MM.1S (cell line): ENCODE data around the gene CNTN5.
A peak's percentile ranks its signal among the peaks of the same experiment; 100 is the strongest.

ENCODE experiments used
- DNase-seq: peaks from one replicate; pipeline ENCODE4 v3.0.0-alpha.2; 2015
- H2AFZ ChIP-seq: fragments of 300-600 bp; sonication (generic); 2 replicates; pipeline ENCODE4 v1.6.0; 2016; ENCODE audit warnings: antibody characterized with exemption, low read length
- H3F3A ChIP-seq: fragments of 300-600 bp; sonication (generic); 2 replicates; pipeline ENCODE4 v1.6.1; 2016; ENCODE audit warnings: mild to moderate bottlenecking, antibody characterized with exemption, low read length, moderate library complexity, mixed read lengths; ENCODE audit not compliant: insufficient read depth
- H3K27ac ChIP-seq: fragments of 300-600 bp; sonication (generic); 2 replicates; pipeline ENCODE4 v1.5.1; 2016; ENCODE audit warnings: mild to moderate bottlenecking, low read length
- H3K27me3 ChIP-seq: fragments of 300-600 bp; sonication (generic); replicated peaks from 2 replicates; pipeline ENCODE4 v1.6.0; 2016; ENCODE audit warnings: low read length; ENCODE audit not compliant: insufficient read depth
- H3K36me3 ChIP-seq: fragments of 300-600 bp; sonication (generic); replicated peaks from 2 replicates; pipeline ENCODE4 v1.6.1; 2016; ENCODE audit warnings: mild to moderate bottlenecking, low read length, mixed read lengths; ENCODE audit not compliant: insufficient read depth
- H3K4me1 ChIP-seq: fragments of 300-600 bp; sonication (generic); 2 replicates; pipeline ENCODE4 v1.6.1; 2016; ENCODE audit warnings: low read length, mixed read lengths
- H3K4me2 ChIP-seq: fragments of 300-600 bp; sonication (generic); 2 replicates; pipeline ENCODE4 v1.6.0; 2016; ENCODE audit warnings: low read depth, low read length
- H3K4me3 ChIP-seq: fragments of 300-600 bp; sonication (generic); 2 replicates; pipeline ENCODE4 v1.5.1; 2016; ENCODE audit warnings: low read length, mixed read lengths
- H3K79me2 ChIP-seq: fragments of 300-600 bp; sonication (generic); 2 replicates; pipeline ENCODE4 v1.6.1; 2016; ENCODE audit warnings: mixed run types, low read length, mixed read lengths
- H3K9ac ChIP-seq: fragments of 300-600 bp; sonication (generic); 2 replicates; pipeline ENCODE4 v1.6.1; 2016; ENCODE audit warnings: low read length, mixed read lengths
- H3K9me2 ChIP-seq: fragments of 300-600 bp; sonication (generic); replicated peaks from 2 replicates; pipeline ENCODE4 v1.6.1; 2016; ENCODE audit warnings: mild to moderate bottlenecking, low read length, mixed read lengths; ENCODE audit not compliant: insufficient read depth
- H3K9me3 ChIP-seq: fragments of 300-600 bp; sonication (generic); replicated peaks from 2 replicates; pipeline ENCODE4 v1.6.1; 2016; ENCODE audit warnings: mild to moderate bottlenecking, low read length, mixed read lengths; ENCODE audit not compliant: insufficient read depth
- H4K20me1 ChIP-seq: fragments of 300-600 bp; sonication (generic); 2 replicates; pipeline ENCODE4 v1.6.1; 2016; ENCODE audit warnings: mild to moderate bottlenecking, low read length, moderate library complexity, mixed read lengths; ENCODE audit not compliant: insufficient read depth
- EZH2 ChIP-seq: fragments of 300-600 bp; sonication (generic); optimal IDR thresholded peaks from 2 replicates; pipeline ENCODE3; 2017; ENCODE audit warnings: low read depth, mild to moderate bottlenecking, antibody characterized with exemption, low read length, mixed read lengths
- EZH2phosphoT487 ChIP-seq: fragments of 300-600 bp; sonication (generic); IDR thresholded peaks from 2 replicates; pipeline ENCODE4 v1.6.1; 2018; ENCODE audit warnings: antibody characterized with exemption, low read length
- TF ChIP-seq, protein P1 (sequence below): fragments of 300-600 bp; sonication (generic); IDR thresholded peaks from 2 replicates; pipeline ENCODE4 v1.5.1; 2016; ENCODE audit warnings: antibody characterized with exemption, low read length, mixed read lengths

The CNTN5 gene

DNA sequence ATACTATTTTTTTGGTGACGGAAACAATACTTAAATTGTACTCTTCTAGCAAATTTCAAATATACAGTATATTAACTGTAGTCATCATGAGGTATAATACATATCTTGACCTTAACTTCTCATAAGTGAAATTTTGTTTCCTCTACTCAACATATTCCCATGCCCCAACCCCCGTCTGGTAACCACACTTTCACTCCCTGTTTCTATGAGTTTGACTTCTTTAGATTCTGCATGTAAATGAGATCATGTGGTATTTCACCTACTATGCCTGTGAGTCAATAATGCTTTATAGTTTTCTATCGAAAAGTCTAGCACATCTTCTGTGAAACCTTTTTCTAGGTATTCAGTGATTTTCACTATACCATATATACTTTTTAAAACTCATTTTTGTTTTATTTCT, 663.2 kb downstream of the CNTN5 start:
- TF ChIP-seq EZH2 (no peak), EZH2phosphoT487 (no peak)
- TF ChIP-seq, protein P1, sequence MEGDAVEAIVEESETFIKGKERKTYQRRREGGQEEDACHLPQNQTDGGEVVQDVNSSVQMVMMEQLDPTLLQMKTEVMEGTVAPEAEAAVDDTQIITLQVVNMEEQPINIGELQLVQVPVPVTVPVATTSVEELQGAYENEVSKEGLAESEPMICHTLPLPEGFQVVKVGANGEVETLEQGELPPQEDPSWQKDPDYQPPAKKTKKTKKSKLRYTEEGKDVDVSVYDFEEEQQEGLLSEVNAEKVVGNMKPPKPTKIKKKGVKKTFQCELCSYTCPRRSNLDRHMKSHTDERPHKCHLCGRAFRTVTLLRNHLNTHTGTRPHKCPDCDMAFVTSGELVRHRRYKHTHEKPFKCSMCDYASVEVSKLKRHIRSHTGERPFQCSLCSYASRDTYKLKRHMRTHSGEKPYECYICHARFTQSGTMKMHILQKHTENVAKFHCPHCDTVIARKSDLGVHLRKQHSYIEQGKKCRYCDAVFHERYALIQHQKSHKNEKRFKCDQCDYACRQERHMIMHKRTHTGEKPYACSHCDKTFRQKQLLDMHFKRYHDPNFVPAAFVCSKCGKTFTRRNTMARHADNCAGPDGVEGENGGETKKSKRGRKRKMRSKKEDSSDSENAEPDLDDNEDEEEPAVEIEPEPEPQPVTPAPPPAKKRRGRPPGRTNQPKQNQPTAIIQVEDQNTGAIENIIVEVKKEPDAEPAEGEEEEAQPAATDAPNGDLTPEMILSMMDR: no peak
- H3K9me2 ChIP-seq: no peaks in the 10 kb centered on the region
- H3K27me3 ChIP-seq: no peaks in the 10 kb centered on the region
- no peaks in the 10 kb centered on the region for H3K36me3 ChIP-seq
- no peak overlapping the region for H3K4me2 ChIP-seq
- no peak overlapping the region for H2AFZ ChIP-seq
- no peak overlapping the region for H3K27ac ChIP-seq
- no peak overlapping the region for H3K9ac ChIP-seq
- H3K79me2 ChIP-seq: no peaks in the 10 kb centered on the region
- no peaks in the 10 kb centered on the region for H3F3A ChIP-seq
- no peaks in the 10 kb centered on the region for H3K9me3 ChIP-seq
- no peak overlapping the region for H3K4me3 ChIP-seq
- peaks cover 7% of the 10 kb centered on the region for H3K4me1 ChIP-seq
- peak; percentile 41 for DNase-seq
- no peaks in the 10 kb centered on the region for H4K20me1 ChIP-seq

DNA sequence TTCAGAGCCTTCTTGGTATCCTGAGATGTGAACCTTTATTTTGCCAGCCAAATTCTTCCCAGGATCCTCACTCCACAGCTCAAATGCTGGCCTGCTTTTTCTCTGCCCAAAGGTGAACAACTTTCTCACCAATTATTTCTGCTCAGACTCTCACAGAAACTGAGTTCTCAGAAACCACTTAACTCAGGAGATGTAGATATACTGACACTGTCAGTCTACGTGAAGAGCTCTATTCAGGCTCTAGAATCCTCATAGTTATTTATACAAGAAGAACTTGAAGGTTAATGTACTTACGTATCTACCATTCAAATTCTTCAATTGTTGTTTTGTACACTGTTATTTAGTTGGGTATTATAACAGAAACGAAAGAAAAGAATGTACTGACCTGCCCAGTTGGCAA, 666.1 kb downstream of the CNTN5 start:
- no peak overlapping the region for H3K9ac ChIP-seq
- no peak for TF ChIP-seq EZH2
- TF ChIP-seq, protein P1: no peak
- no peak for TF ChIP-seq EZH2phosphoT487
- peak; percentile 10 for DNase-seq
- H3K4me1 ChIP-seq: peaks cover 7% of the 10 kb centered on the region
- H3K79me2 ChIP-seq: no peaks in the 10 kb centered on the region
- no peaks in the 10 kb centered on the region for H4K20me1 ChIP-seq
- no peaks in the 10 kb centered on the region for H3F3A ChIP-seq
- no peak overlapping the region for H2AFZ ChIP-seq
- H3K27me3 ChIP-seq: no peaks in the 10 kb centered on the region
- H3K4me2 ChIP-seq: peak overlapping the region; percentile 36; the same call in 1 of the 2 replicates
- no peaks in the 10 kb centered on the region for H3K9me3 ChIP-seq
- H3K9me2 ChIP-seq: no peaks in the 10 kb centered on the region
- no peaks in the 10 kb centered on the region for H3K36me3 ChIP-seq
- no peak overlapping the region for H3K4me3 ChIP-seq
- no peak overlapping the region for H3K27ac ChIP-seq

DNA sequence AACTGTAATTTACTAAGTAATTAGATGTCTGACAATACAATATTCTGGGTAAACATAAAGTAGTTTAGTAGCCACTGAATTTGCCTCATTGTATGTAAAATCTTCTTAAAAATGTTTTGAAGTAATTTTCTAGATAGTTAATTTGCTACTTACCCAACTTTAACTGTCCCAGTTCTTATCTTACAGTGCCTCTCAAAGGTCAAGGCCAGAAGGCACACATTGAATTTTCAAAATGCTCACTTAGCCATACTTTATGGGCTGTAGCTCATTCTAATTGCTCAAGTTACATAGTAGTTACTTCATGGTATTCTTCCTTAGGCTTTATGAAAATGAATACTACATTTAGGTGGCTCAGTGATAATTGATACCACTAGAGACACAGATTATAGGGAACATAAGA, 666.6 kb downstream of the CNTN5 start:
- H3K4me1 ChIP-seq: peaks cover 7% of the 10 kb centered on the region
- no peaks in the 10 kb centered on the region for H4K20me1 ChIP-seq
- no peaks in the 10 kb centered on the region for H3K27me3 ChIP-seq
- H3F3A ChIP-seq: no peaks in the 10 kb centered on the region
- H3K4me2 ChIP-seq: no peak overlapping the region
- H3K9me2 ChIP-seq: no peaks in the 10 kb centered on the region
- H3K4me3 ChIP-seq: no peak overlapping the region
- H3K79me2 ChIP-seq: no peaks in the 10 kb centered on the region
- H3K27ac ChIP-seq: no peak overlapping the region
- H3K36me3 ChIP-seq: no peaks in the 10 kb centered on the region
- no peak overlapping the region for H2AFZ ChIP-seq
- H3K9me3 ChIP-seq: no peaks in the 10 kb centered on the region
- TF ChIP-seq, protein P1: no peak; the same call in 1 of the 2 replicates
- TF ChIP-seq EZH2phosphoT487 (no peak), EZH2 (no peak)
- H3K9ac ChIP-seq: no peak overlapping the region
- DNase-seq: no peak
